H1 (cell line): ENCODE results near the gene CNNM1. TPM values are rescaled to one million over a fixed set of nuclear protein-coding genes. Genes with fewer than 3 reads are reported as not detected.

Experiments used
- GTF2F1 ChIP-seq: IDR thresholded peaks from 2 replicates; pipeline ENCODE4 v1.6.1; 2012; ENCODE audit warnings: low read depth, low read length, improper control_type of control experiment, borderline replicate concordance
- KDM4A ChIP-seq: IDR thresholded peaks from one replicate; pipeline ENCODE4 v1.7.1; 2012; ENCODE audit warnings: low read depth, mild to moderate bottlenecking, moderate library complexity, low read length, inconsistent platforms; ENCODE audit not compliant: severe bottlenecking
- MAX ChIP-seq: IDR thresholded peaks from 2 replicates; pipeline ENCODE4 v1.6.1; 2012; ENCODE audit warnings: inconsistent platforms
- POLR2AphosphoS5 ChIP-seq: IDR thresholded peaks from 2 replicates; pipeline ENCODE4 v1.6.1; 2011; ENCODE audit warnings: low read depth, low read length
- polyA plus RNA-seq, 7 experiments: library from polyadenylated mRNA; depleted of rRNA in 3 of 7; stranded (reverse) in 5 of 7; unstranded in 2 of 7; fragments of >200 nt in 5 of 7; fragments of 200-250 nt in 2 of 7; gene quantifications; 1 replicate in 5 of 7; 2 replicates in 1 of 7; 4 replicates in 1 of 7; pipeline versions ENCODE4 v1.2.1 to v1.2.3, GENCODE V29; 2011 to 2013; ENCODE audit warnings: missing spikeins in 2 of 7, mixed read lengths in 2 of 7
- total RNA-seq: library from RNA; stranded (reverse); fragmentation: NEBNext Ultra II Directional; extraction: Animal tissue kit (Norgen Biotek cat#: 25700); gene quantifications from 2 replicates; pipeline ENCODE4 v1.2.1, GENCODE V29; 2021

The CNNM1 gene
- total and polyA plus RNA-seq, 2 of the 8 experiments (the other 6 are each of a cell fraction or from before 2014, with no cell fraction given): 0.74 to 0.92 TPM

DNA sequence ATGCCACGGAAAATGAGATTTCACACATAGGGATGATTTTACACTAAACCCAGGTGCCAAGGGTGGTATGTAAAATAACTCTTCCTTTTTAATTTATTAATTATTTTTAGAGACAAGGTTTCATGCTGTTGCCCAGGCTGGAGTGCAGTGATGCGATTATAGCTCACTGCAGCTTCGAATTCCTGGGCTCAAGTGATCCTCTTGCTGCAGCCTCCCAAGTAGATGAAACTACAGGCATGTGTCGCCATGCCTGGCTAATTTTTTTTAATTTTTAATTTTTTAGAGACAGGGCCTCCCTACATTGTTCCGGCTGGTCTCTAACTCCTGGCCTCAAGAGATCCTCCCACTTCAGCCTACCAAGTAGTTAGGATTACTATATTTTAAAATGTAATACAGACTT, 2.3 kb upstream of the CNNM1 start (continued):
- TF ChIP-seq MAX (no peak), GTF2F1 (no peak), POLR2AphosphoS5 (no peak), KDM4A (no peak)
- TF ChIP-seq, all 59 proteins: peak for 0
